Cardiac fibroblast (primary cell): ENCODE measurements around the gene CACFD1.

Experiments
- DNase-seq, 2 donors: peaks; one replicate each; pipeline versions ENCODE4 v3.0.0 to v3.0.0-alpha.2; 2010; ENCODE audit warnings: low read depth in 2 of 2
- H3K4me3 ChIP-seq, 2 donors: replicated peaks in 1 of 2; 1 replicate in 1 of 2; 2 replicates in 1 of 2; pipeline ENCODE4 v1.5.1; 2011; ENCODE audit warnings: low read depth in 2 of 2, low read length in 2 of 2, mild to moderate bottlenecking in 2 of 2, moderate library complexity in 1 of 2
- CTCF ChIP-seq: IDR thresholded peaks from one replicate; pipeline ENCODE4 v1.5.1; 2011; ENCODE audit warnings: low read depth, mild to moderate bottlenecking, low read length, inconsistent platforms

CACFD1 gene

DNA sequence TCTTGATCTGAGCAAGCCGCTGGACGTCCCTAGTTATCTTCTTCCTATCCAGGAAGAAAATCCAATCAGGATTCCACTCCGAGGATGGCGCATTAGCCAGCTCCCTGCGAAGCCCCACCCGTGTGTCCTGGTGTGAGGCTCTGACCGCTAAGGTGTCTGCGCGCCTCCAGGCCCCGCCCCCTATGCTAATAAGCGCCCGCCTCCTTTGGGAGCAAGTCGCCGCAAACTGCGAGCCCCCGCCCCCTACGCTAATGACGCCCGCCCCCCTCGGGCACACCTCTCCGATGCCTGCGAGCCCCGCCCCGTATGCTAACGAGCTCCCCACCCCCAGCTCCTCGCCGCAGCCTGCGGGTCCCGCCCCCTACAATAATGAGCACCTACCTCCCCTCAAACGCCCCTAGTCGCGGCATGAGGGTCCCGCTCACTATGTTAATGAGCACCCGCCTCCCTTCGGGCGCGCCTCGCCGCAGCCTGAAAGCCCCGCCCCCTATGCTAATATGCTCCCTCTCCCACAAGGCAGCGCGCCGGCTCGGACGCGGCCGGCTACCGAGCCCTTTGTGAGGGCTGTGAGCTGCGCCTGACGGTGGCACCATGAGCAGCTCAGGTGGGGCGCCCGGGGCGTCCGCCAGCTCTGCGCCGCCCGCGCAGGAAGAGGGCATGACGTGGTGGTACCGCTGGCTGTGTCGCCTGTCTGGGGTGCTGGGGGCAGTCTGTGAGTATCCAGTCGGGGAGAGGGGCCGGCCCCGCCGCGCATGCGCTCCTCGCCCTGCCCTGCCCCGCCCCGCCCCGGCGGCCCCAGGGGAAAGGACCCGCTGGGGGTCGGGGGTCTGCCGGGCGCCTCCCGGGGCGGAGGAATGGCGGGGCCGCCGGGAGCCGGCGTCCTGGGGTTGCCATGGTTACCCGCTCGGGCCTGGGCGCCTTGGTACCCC, at the start of gene CACFD1:
CACFD1 (plus strand) TSS at position 503 of the 929 bp plus-strand sequence; CDS start at position 592, 89 bp downstream.
- peak within 1 kb of the TSS; percentile 61 to 86 for H3K4me3 ChIP-seq
- DNase-seq, result peak; percentile 92 to 96
- no peak for TF ChIP-seq CTCF

GRCh38 chr9:133415170-133415569, 44.6 kb upstream of the CACFD1 start:
- no peak for TF ChIP-seq CTCF
- no peak for DNase-seq
- no peak overlapping the region for H3K4me3 ChIP-seq

- peak within 1 kb of the TSS; percentile 70 to 86 for H3K4me3 ChIP-seq
- DNase-seq, result peak; percentile 90 to 91
- no peak for TF ChIP-seq CTCF
Measured at GRCh38 chr9:133417541-133418461, 42.0 kb upstream of the CACFD1 start, which contains the start of gene REXO4. Gene REXO4, minus strand, starts transcription at chr9:133418010. Its CDS starts 166 bp downstream, at chr9:133417844.

DNA sequence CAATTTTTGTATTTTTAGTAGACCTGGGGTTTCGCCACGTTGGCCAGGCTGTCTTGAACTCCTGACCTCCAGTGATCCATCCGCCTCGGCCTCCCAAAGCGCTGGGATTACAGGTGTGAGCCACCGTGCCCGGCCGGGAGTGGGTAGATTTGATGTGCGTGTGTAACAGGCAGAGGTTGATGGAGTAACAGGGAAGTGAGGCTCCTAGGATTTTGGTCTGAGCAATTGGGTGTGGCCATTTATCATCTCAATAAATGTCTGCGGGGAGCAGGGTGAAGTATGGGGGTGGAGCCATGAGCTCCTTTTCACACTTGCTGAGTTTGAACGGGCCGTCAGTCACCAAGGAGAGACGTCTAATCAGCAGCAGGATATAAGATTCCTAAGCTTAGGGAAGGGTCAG, 40.8 kb upstream of the CACFD1 start:
- no peak for DNase-seq
- TF ChIP-seq CTCF, result no peak
- H3K4me3 ChIP-seq, result no peak overlapping the region

DNA sequence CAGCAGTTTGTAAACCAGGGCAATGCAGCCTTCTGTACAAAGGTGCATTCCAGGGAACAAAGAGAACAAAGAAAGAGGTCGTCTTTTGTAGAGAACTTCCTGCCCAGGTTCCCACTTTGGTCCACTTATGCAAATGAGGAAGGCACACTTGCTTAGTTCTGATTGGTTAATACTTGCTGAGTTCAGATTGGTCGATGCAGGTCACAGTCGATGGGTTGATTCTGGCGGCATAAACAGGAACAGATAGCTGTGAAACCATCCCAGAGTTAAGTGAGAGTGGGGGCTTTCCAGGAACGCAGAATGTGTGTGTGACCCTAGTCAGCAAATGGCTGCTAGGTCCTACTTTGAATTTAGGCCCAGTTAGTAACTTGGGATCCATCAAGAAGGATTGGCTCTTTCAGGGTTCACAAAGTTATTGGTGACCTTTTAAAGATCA, 39.4 kb upstream of the CACFD1 start:
- no peak for DNase-seq
- TF ChIP-seq CTCF, result no peak
- no peak overlapping the region for H3K4me3 ChIP-seq

DNA sequence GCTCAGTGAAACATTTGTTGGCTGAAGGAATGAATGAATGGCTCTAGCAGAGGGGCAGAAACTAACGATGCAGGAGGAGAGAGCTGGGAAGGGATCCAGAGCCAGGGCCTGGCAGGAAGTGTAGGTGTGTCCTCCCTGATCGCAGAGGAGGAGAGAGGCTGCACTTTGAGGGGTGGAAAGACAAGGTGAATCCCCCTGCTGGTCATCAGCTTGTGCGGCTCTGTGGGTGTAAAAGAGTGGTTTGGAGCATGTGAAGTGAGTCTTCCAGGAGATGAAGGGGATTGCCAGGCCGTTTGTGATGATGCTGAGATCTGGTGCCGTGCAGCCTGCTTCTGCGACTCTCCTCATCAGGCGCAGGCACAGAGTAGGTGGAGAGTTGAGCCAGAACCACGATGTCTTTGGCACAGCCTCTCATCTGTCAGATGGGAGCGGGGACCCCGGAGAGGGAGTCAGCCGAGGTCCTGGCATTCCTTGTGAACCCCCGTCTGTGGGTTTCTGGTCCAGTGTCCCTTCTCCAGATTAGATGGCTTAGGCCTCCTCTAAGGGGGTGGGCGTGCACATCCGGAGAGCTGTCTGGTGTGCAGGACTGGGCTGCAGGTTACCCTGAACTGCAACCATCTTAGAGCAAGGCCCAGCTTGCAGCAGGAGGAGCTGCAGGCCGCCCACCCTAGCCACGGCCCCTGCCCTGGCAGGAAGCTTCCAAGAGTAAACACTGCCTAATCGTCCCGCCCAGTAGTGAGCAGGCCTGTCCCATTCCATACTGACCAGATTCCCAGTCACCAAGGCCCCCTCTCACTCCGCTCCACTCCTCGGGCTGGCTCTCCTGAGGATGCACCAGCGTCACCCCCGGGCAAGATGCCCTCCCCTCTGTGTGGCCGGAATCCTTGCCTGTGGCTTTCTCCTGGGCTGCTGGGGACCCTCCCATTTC, 37.9 kb upstream of the CACFD1 start, which contains the start of gene ADAMTS13:
ADAMTS13 (plus strand) TSS at position 753 of the 928 bp plus-strand sequence; CDS start at position 830, 77 bp downstream.
- no peak for TF ChIP-seq CTCF
- DNase-seq, result peak in 1 of 2 donors; percentile 8

More for the DNA sequence above, 37.9 kb upstream of the CACFD1 start, which contains the start of gene ADAMTS13:
- H3K4me3 ChIP-seq, result no peak within 1 kb of the TSS
